H1 (cell line): Measurements from ENCODE around the gene CD300LG. TPM values are rescaled to one million over a fixed set of nuclear protein-coding genes. Genes with fewer than 3 reads are reported as not detected.

Experiments
- CTCF ChIA-PET: fragments of 300-600 bp; sonication (Branson Sonifier 250); formaldehyde crosslinking; loops from one replicate; lab custom pipeline; 2021; ENCODE audit not compliant: partially characterized antibody; lab: Charles Lee
- POLR2A ChIA-PET: fragments of 300-600 bp; sonication (Branson Sonifier 250); formaldehyde crosslinking; loops from one replicate; lab custom pipeline; 2021; ENCODE audit warnings: inconsistent platforms; ENCODE audit not compliant: partially characterized antibody; lab: Charles Lee
- DNase-seq, 2 experiments: peaks; one replicate each; pipeline versions ENCODE4 v3.0.0 to v3.0.0-alpha.2; 2010 to 2022; ENCODE audit warnings: low spot score in 2 of 2, low read depth in 1 of 2, mixed read lengths in 1 of 2
- FAIRE-seq: peaks from 2 replicates; lab custom pipeline; 2011; peaks lifted over from hg19 to GRCh38; lab: Jason Lieb, UNC
- H2AFZ ChIP-seq: 2 replicates; pipeline ENCODE4 v1.8.1; 2012; ENCODE audit warnings: low read length, inconsistent platforms
- H2AK5ac ChIP-seq: 2 replicates; pipeline ENCODE4 v1.6.1; 2013; ENCODE audit warnings: low read depth, low read length
- H2BK120ac ChIP-seq: replicated peaks from 2 replicates; pipeline ENCODE3; 2013; ENCODE audit warnings: low read depth, low read length, inconsistent platforms
- H2BK12ac ChIP-seq: 2 replicates; pipeline ENCODE4 v1.6.1; 2013; ENCODE audit warnings: low read depth, low read length
- H2BK15ac ChIP-seq: 2 replicates; pipeline ENCODE4 v1.6.1; 2013; ENCODE audit warnings: low read length
- H2BK20ac ChIP-seq: 2 replicates; pipeline ENCODE4 v1.6.1; 2013; ENCODE audit warnings: low read length
- H2BK5ac ChIP-seq: 2 replicates; pipeline ENCODE4 v1.6.1; 2013; ENCODE audit warnings: low read depth, low read length
- H3K14ac ChIP-seq: 2 replicates; pipeline ENCODE4 v1.6.1; 2013; ENCODE audit warnings: inconsistent platforms; ENCODE audit not compliant: insufficient read length
- H3K18ac ChIP-seq: 2 replicates; pipeline ENCODE4 v1.6.1; 2013; ENCODE audit warnings: low read length; ENCODE audit errors: extremely low read depth
- H3K23ac ChIP-seq: 2 replicates; pipeline ENCODE4 v1.6.1; 2013; ENCODE audit warnings: inconsistent platforms; ENCODE audit not compliant: insufficient read length
- H3K23me2 ChIP-seq: 2 replicates; pipeline ENCODE4 v1.6.1; 2013; ENCODE audit warnings: low read depth, low read length
- H3K27ac ChIP-seq: 2 replicates; pipeline ENCODE4 v1.6.1; 2011; ENCODE audit warnings: low read depth, low read length, inconsistent platforms
- H3K27me3 ChIP-seq, 4 experiments: replicated peaks in 1 of 4; 1 replicate in 1 of 4; 2 replicates in 3 of 4; pipeline versions ENCODE4 v1.6.1 to v1.8.1; 2011 to 2013; ENCODE audit warnings: low read length in 3 of 4, mild to moderate bottlenecking in 3 of 4, inconsistent platforms in 2 of 4, mixed read lengths in 2 of 4, moderate library complexity in 1 of 4; ENCODE audit not compliant: control insufficient read depth in 3 of 4, insufficient read depth in 3 of 4; ENCODE audit errors: extremely low read depth in 1 of 4
- H3K36me3 ChIP-seq, 4 experiments: 2 replicates each; pipeline versions ENCODE4 v1.6.1 to v1.8.1; 2011 to 2013; ENCODE audit warnings: mild to moderate bottlenecking in 4 of 4, low read length in 3 of 4, moderate library complexity in 2 of 4, control low read depth in 1 of 4, inconsistent platforms in 1 of 4; ENCODE audit not compliant: insufficient read depth in 4 of 4, control insufficient read depth in 2 of 4
- H3K4ac ChIP-seq: replicated peaks from 2 replicates; pipeline ENCODE3; 2013; ENCODE audit warnings: low read length, low read depth, mixed read lengths, inconsistent platforms; ENCODE audit not compliant: insufficient read length
- H3K4me1 ChIP-seq, 4 experiments: replicated peaks in 1 of 4; 1 replicate in 1 of 4; 2 replicates in 3 of 4; pipeline versions ENCODE4 v1.6.1 to v1.8.1; 2011 to 2013; ENCODE audit warnings: low read length in 3 of 4, inconsistent platforms in 2 of 4, mixed read lengths in 1 of 4; ENCODE audit not compliant: insufficient read depth in 4 of 4, control insufficient read depth in 3 of 4
- H3K4me2 ChIP-seq, 2 experiments: 2 replicates each; pipeline versions ENCODE4 v1.6.1 to v1.8.1; 2011 to 2013; ENCODE audit warnings: low read depth in 2 of 2, low read length in 2 of 2, control low read depth in 1 of 2, inconsistent platforms in 1 of 2, mild to moderate bottlenecking in 1 of 2; ENCODE audit not compliant: insufficient read depth in 1 of 2
- H3K4me3 ChIP-seq, 4 experiments: fragments of 200-600, 300-600 bp in 1 of 4; sonication (generic), shearing (Covaris generic), sonication (Bioruptor Twin) in 1 of 4; 2 replicates each; pipeline versions ENCODE4 v1.5.1 to v1.8.1; 2011 to 2016; ENCODE audit warnings: low read length in 4 of 4, low read depth in 3 of 4, control low read depth in 2 of 4, inconsistent platforms in 2 of 4, mild to moderate bottlenecking in 2 of 4, mixed read lengths in 1 of 4, moderate library complexity in 1 of 4; ENCODE audit not compliant: insufficient read depth in 2 of 4; ENCODE audit errors: extremely low read depth in 1 of 4
- H3K56ac ChIP-seq: replicated peaks from 2 replicates; pipeline ENCODE3; 2013; ENCODE audit warnings: low read depth, mild to moderate bottlenecking, mixed read lengths, low read length, inconsistent platforms; ENCODE audit not compliant: insufficient read length
- H3K79me1 ChIP-seq: 2 replicates; pipeline ENCODE4 v1.6.1; 2013; ENCODE audit warnings: low read depth, low read length, control low read depth
- H3K79me2 ChIP-seq, 2 experiments: 2 replicates each; pipeline versions ENCODE4 v1.6.1 to v1.8.1; 2012 to 2013; ENCODE audit warnings: low read length in 2 of 2, mild to moderate bottlenecking in 2 of 2, inconsistent platforms in 1 of 2; ENCODE audit not compliant: insufficient read depth in 2 of 2, control insufficient read depth in 1 of 2
- H3K9ac ChIP-seq, 4 experiments: replicated peaks in 1 of 4; 1 replicate in 1 of 4; 2 replicates in 3 of 4; pipeline versions ENCODE4 v1.6.1 to v1.8.1; 2011 to 2013; ENCODE audit warnings: low read depth in 3 of 4, low read length in 3 of 4, control low read depth in 2 of 4, mild to moderate bottlenecking in 2 of 4, moderate library complexity in 2 of 4, inconsistent platforms in 1 of 4; ENCODE audit errors: extremely low read depth in 1 of 4
- H3K9me3 ChIP-seq, 2 experiments: 2 replicates each; pipeline versions ENCODE4 v1.6.1 to v1.8.1; 2012 to 2013; ENCODE audit warnings: mild to moderate bottlenecking in 2 of 2, moderate library complexity in 2 of 2, control low read depth in 1 of 2, inconsistent platforms in 1 of 2, low read depth in 1 of 2, low read length in 1 of 2, mixed read lengths in 1 of 2; ENCODE audit not compliant: insufficient read depth in 2 of 2
- H4K20me1 ChIP-seq, 2 experiments: replicated peaks in 1 of 2; 2 replicates each; pipeline versions ENCODE3 to v1.8.1; 2011 to 2013; ENCODE audit warnings: inconsistent platforms in 2 of 2, low read length in 2 of 2, mild to moderate bottlenecking in 1 of 2; ENCODE audit not compliant: insufficient read depth in 2 of 2, control insufficient read depth in 1 of 2
- H4K5ac ChIP-seq: 2 replicates; pipeline ENCODE4 v1.6.1; 2013; ENCODE audit warnings: low read length, low read depth, mixed read lengths, inconsistent platforms; ENCODE audit not compliant: insufficient read length
- H4K8ac ChIP-seq: 2 replicates; pipeline ENCODE4 v1.8.0; 2013; ENCODE audit warnings: mild to moderate bottlenecking, moderate library complexity, low read length, inconsistent platforms; ENCODE audit not compliant: insufficient read depth; ENCODE audit errors: extremely low read depth
- H4K91ac ChIP-seq: replicated peaks from 2 replicates; pipeline ENCODE3; 2013; ENCODE audit warnings: low read length, mixed read lengths, inconsistent platforms; ENCODE audit not compliant: insufficient read length
- EZH2 ChIP-seq: fragments of 200-600 bp; sonication (generic); IDR thresholded peaks from 2 replicates; pipeline ENCODE4 v1.7.1; 2012; ENCODE audit warnings: low read depth, mild to moderate bottlenecking, moderate library complexity, low read length, inconsistent platforms; ENCODE audit not compliant: severe bottlenecking
- GABPA ChIP-seq: IDR thresholded peaks from 2 replicates; pipeline ENCODE4 v1.6.1; 2011; ENCODE audit warnings: mild to moderate bottlenecking, low read length, moderate library complexity, borderline replicate concordance; ENCODE audit not compliant: insufficient read depth
- RBBP5 ChIP-seq: IDR thresholded peaks from 2 replicates; pipeline ENCODE4 v1.7.1; 2012; ENCODE audit warnings: low read depth, mild to moderate bottlenecking, inconsistent platforms, low read length, moderate library complexity, borderline replicate concordance
- WGBS, 2 experiments: shearing (Covaris generic) in 1 of 2; methylation state at CpG; one replicate each; pipeline versions ENCODE4 v1.1.6 to v1.1.7; 2013 to 2015; ENCODE audit warnings: low lambda C conversion rate in 2 of 2, mixed read lengths in 2 of 2, inconsistent platforms in 1 of 2, low coverage in 1 of 2, missing lambda C conversion rate in 1 of 2; ENCODE audit not compliant: insufficient replicate concordance in 2 of 2, insufficient coverage in 1 of 2, insufficient read length in 1 of 2; ENCODE audit errors: extremely low coverage in 1 of 2, missing lambda C conversion rate in 1 of 2; 5-methylcytosine and 5-hydroxymethylcytosine counted together
- polyA plus RNA-seq, 7 experiments: library from polyadenylated mRNA; depleted of rRNA in 3 of 7; stranded (reverse) in 5 of 7; unstranded in 2 of 7; fragments of >200 nt in 5 of 7; fragments of 200-250 nt in 2 of 7; gene quantifications; 1 replicate in 5 of 7; 2 replicates in 1 of 7; 4 replicates in 1 of 7; pipeline versions ENCODE4 v1.2.1 to v1.2.3, GENCODE V29; 2011 to 2013; ENCODE audit warnings: missing spikeins in 2 of 7, mixed read lengths in 2 of 7
- total RNA-seq: library from RNA; stranded (reverse); fragmentation: NEBNext Ultra II Directional; extraction: Animal tissue kit (Norgen Biotek cat#: 25700); gene quantifications from 2 replicates; pipeline ENCODE4 v1.2.1, GENCODE V29; 2021
- TF ChIP-seq, protein P1 (sequence below): IDR thresholded peaks from 2 replicates; pipeline ENCODE4 v1.6.1; 2011; ENCODE audit warnings: low read depth, mild to moderate bottlenecking, low read length; ENCODE audit not compliant: insufficient read depth

The CD300LG gene
- total and polyA plus RNA-seq, 2 of the 8 experiments (the other 6 are each of a cell fraction or from before 2014, with no cell fraction given) = 0.06 TPM; not detected in 1

GRCh38 chr17:43823350-43824084 lies 23.5 kb upstream of the CD300LG start:
- no peaks in the 10 kb centered on the region for H3K23me2 ChIP-seq
- no peaks in the 10 kb centered on the region; a peak in 1 of 7 replicates for H3K4me1 ChIP-seq
- H3K9me3 ChIP-seq = no peaks in the 10 kb centered on the region
- ChIA-PET POLR2A (no interaction called here), CTCF (interaction anchor here (1.1 to 1.7 kb wide), 7 partner anchors 17 to 55 kb away, joined by 3 to 7 read pairs (median 5); partner anchors contain the start of gene CD300LG)
- peaks cover 0 to 8% (median 0%) of the 10 kb centered on the region in 4 experiments; a peak in 3 of 8 replicates for H3K36me3 ChIP-seq
- no peak overlapping the region for H2BK15ac ChIP-seq
- H2AFZ ChIP-seq = no peak overlapping the region
- no peak overlapping the region for H3K4me3 ChIP-seq
- DNase-seq (no peak), FAIRE-seq (no peak)
- H3K27ac ChIP-seq = no peak overlapping the region
- no peak overlapping the region for H3K4ac ChIP-seq
- no peak overlapping the region for H2AK5ac ChIP-seq
- no peak overlapping the region for H4K5ac ChIP-seq
- no peak overlapping the region for H3K56ac ChIP-seq
- no peak overlapping the region for H3K4me2 ChIP-seq
- H2BK20ac ChIP-seq = no peak overlapping the region
- H3K27me3 ChIP-seq = no peaks in the 10 kb centered on the region
- H3K79me2 ChIP-seq = no peaks in the 10 kb centered on the region
- no peak overlapping the region for H4K8ac ChIP-seq
- no peak overlapping the region for H2BK120ac ChIP-seq
- H3K79me1 ChIP-seq = no peaks in the 10 kb centered on the region
- H3K14ac ChIP-seq = no peak overlapping the region
- H4K91ac ChIP-seq = no peak overlapping the region
- no peaks in the 10 kb centered on the region for H4K20me1 ChIP-seq
- no peak overlapping the region for H2BK5ac ChIP-seq
- no peak overlapping the region for H3K18ac ChIP-seq
- no peak overlapping the region for H3K9ac ChIP-seq
- no peak overlapping the region for H3K23ac ChIP-seq
- WGBS, 2 experiments = 95% methylated on average over 10 of the region's 10 CpGs; no CpG with 5 or more reads in 1 of the 2 experiments
- H2BK12ac ChIP-seq = no peak overlapping the region
- no peak for TF ChIP-seq RBBP5
- no peak for TF ChIP-seq GABPA
- TF ChIP-seq, protein P1, sequence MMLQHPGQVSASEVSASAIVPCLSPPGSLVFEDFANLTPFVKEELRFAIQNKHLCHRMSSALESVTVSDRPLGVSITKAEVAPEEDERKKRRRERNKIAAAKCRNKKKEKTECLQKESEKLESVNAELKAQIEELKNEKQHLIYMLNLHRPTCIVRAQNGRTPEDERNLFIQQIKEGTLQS = no peak
- no peak for TF ChIP-seq EZH2
